Measurements from ENCODE around the gene TOMM5. TPM values are rescaled to one million over a fixed set of nuclear protein-coding genes. Genes with fewer than 3 reads are reported as not detected.
"Not testable (repeated sequence)": the region's sequence is repeated elsewhere in the genome, so short reads cannot be mapped to it uniquely, and the experiment has no call there.

TOMM5 gene
- polyA plus RNA-seq, 1 experiment: 207 TPM

DNA sequence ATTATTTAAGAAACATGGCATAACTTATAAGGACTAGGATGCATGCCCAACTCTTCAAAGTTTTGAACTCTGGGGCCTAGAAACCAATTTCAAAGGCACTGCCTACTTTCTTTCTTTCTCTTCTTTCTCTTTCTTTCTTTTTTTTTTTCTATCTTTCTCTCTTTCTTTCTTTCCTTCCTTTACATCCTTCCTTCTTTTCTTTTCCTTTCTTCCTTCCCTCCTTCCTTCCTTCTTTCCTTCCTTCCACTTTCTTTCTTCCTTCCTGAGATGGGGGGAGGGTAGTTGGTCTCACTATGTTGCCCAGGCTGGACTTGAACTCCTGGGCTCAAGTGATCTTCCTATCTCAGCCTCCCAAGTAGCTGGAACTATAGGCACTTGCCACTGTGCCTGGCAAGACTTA, 15.9 kb upstream of the TOMM5 start:
- CTCF ChIA-PET: interaction anchor here (1.2 kb wide), 1 partner anchor 14 kb away, joined by 4 read pairs; no protein-coding TSS in a partner anchor
- Histone ChIP-seq H3K27me3 (ENCODE audit: control insufficient read depth, insufficient read depth, low read length) (peaks cover 37% of the 10 kb centered on the region), H3K27ac (ENCODE audit: low read depth, low read length) (no peak overlapping the region), H3K9me3 (ENCODE audit: control insufficient read depth, insufficient read depth, low read length) (no peaks in the 10 kb centered on the region), H3K4me3 (ENCODE audit: low read depth, low read length) (no peak overlapping the region)
- DNase-seq (ENCODE audit: low read depth, low spot score): no peak
- TF ChIP-seq, protein P1, sequence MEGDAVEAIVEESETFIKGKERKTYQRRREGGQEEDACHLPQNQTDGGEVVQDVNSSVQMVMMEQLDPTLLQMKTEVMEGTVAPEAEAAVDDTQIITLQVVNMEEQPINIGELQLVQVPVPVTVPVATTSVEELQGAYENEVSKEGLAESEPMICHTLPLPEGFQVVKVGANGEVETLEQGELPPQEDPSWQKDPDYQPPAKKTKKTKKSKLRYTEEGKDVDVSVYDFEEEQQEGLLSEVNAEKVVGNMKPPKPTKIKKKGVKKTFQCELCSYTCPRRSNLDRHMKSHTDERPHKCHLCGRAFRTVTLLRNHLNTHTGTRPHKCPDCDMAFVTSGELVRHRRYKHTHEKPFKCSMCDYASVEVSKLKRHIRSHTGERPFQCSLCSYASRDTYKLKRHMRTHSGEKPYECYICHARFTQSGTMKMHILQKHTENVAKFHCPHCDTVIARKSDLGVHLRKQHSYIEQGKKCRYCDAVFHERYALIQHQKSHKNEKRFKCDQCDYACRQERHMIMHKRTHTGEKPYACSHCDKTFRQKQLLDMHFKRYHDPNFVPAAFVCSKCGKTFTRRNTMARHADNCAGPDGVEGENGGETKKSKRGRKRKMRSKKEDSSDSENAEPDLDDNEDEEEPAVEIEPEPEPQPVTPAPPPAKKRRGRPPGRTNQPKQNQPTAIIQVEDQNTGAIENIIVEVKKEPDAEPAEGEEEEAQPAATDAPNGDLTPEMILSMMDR (IDR thresholded peaks at IDR 0.05; ENCODE audit: low read depth, low read length): no peak
- POLR2A ChIA-PET: no interaction called here

DNA sequence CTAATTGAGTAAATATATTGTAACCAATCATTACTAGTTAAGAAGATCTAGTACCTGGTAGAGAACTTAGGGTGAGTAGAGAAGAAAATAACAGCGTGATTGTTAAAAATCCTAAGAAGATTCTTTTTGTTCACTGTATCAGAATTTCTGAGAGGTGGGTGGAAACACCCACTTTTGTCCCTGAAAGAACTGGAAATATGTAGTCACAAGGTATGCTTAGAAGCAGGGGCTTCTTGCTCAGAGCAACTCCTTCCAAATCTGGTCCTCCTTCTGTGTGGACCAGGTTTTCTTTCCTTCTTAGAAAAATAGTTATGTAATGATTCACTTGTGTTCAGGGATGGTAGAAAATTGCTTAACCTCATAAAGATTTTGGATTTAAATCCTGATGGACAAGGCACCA, 11.9 kb upstream of the TOMM5 start:
- Histone ChIP-seq H3K4me3 (ENCODE audit: low read depth, low read length) (no peak overlapping the region), H3K27me3 (ENCODE audit: control insufficient read depth, insufficient read depth, low read length) (peaks cover 39% of the 10 kb centered on the region), H3K9me3 (ENCODE audit: control insufficient read depth, insufficient read depth, low read length) (no peaks in the 10 kb centered on the region), H3K27ac (ENCODE audit: low read depth, low read length) (no peak overlapping the region)
- ChIA-PET POLR2A (no interaction called here), CTCF (no interaction called here)
- DNase-seq (ENCODE audit: low read depth, low spot score): no peak
- TF ChIP-seq, protein P1 (IDR thresholded peaks at IDR 0.05; ENCODE audit: low read depth, low read length): no peak

DNA sequence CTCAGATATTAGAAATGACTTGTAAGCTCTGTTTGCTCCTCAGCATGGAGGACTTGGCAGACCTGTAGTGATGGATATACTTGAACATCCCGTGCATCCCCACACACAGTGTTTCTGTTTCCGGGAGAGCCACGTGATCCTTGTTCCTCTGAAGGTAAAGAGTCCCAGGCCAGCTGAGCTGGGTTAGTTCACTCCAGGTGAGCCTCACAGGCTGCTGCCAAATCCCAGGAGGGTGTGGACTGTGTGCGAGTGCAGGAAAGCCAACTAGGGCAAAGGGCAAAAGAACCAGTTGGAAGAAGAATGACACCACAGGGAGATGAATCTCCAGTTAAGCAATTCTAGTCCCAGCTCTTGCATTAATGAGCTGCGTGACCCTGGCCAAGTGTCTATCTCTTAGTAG, 10.4 kb upstream of the TOMM5 start:
- TF ChIP-seq, protein P1 (IDR thresholded peaks at IDR 0.05; ENCODE audit: low read depth, low read length): no peak

DNA sequence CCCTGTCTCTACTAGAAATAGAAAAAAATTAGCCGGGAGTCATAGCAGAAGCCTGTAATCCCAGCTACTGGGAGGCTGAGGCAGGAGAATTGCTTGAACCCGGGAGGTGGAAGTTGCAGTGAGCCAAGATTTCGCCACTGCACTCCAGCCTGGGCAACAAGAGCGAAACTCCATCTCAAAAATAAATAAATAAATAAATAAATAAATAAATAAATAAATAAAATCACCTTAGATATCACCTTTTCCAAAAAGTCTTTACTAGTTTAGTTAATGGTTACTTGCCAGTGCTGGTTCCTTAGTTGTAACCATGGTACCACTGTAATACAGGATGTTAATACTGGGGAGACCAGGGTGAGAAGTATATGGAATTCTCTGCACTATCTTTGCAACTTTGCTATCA, 9.7 kb upstream of the TOMM5 start:
- H3K9me3 ChIP-seq (ENCODE audit: control insufficient read depth, insufficient read depth, low read length); H3K4me3 ChIP-seq (ENCODE audit: low read depth, low read length); DNase-seq (ENCODE audit: low read depth, low spot score); POLR2A ChIA-PET; H3K27ac ChIP-seq (ENCODE audit: low read depth, low read length); CTCF ChIA-PET: not testable (repeated sequence)
- H3K27me3 ChIP-seq (ENCODE audit: control insufficient read depth, insufficient read depth, low read length): peaks cover 29% of the 10 kb centered on the region

More for the DNA sequence above, 10.4 kb upstream of the TOMM5 start:
- no peaks in the 10 kb centered on the region for H3K9me3 ChIP-seq (ENCODE audit: control insufficient read depth, insufficient read depth, low read length)
- no peak overlapping the region for H3K4me3 ChIP-seq (ENCODE audit: low read depth, low read length)
- no peak for DNase-seq (ENCODE audit: low read depth, low spot score)
- ChIA-PET POLR2A (no interaction called here), CTCF (no interaction called here)
- peaks cover 32% of the 10 kb centered on the region for H3K27me3 ChIP-seq (ENCODE audit: control insufficient read depth, insufficient read depth, low read length)
- no peak overlapping the region for H3K27ac ChIP-seq (ENCODE audit: low read depth, low read length)

DNA sequence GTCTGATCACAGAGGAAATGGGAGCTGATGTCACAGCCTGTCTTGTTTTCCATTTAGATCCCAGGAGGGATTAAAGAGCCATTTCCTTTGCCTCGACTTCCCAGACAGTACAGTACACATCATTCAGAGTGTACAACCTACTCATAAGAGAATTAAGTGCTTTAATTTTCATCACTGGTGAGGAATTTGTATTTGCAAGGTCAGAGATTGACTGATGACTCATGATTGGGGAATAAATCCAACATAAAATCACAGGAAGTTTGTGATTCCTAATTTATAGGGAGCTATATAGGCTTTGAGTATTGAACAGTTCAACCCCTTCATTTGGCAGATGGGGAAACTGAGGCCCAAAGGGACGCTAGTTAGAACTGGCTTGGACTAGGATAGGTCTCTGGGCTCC, 4.1 kb upstream of the TOMM5 start:
- DNase-seq (ENCODE audit: low read depth, low spot score): no peak
- CTCF ChIA-PET: no interaction called here
- H3K4me3 ChIP-seq (ENCODE audit: low read depth, low read length): no peak overlapping the region
- H3K27ac ChIP-seq (ENCODE audit: low read depth, low read length): no peak overlapping the region
- no peaks in the 10 kb centered on the region; the same call in 1 of the 2 replicates for H3K9me3 ChIP-seq (ENCODE audit: control insufficient read depth, insufficient read depth, low read length)
- H3K27me3 ChIP-seq (ENCODE audit: control insufficient read depth, insufficient read depth, low read length): peaks cover 14% of the 10 kb centered on the region
- TF ChIP-seq, protein P1 (IDR thresholded peaks at IDR 0.05; ENCODE audit: low read depth, low read length): no peak
- POLR2A ChIA-PET: no interaction called here

All from AG04450 (cell line).